Subcutaneous abdominal adipose tissue (tissue), 5 donors: Measurements from ENCODE around the gene ZCCHC24.
A peak's percentile ranks its signal among the peaks of the same experiment; 100 is the strongest.

Experiments
- H3K27ac ChIP-seq: one replicate; pipeline ENCODE4 v1.7.0; 2013; ENCODE audit warnings: low read depth, mild to moderate bottlenecking, inconsistent platforms, low read length, moderate library complexity
- H3K27me3 ChIP-seq, 5 donors: one replicate each; pipeline ENCODE4 v1.7.0; 2013; ENCODE audit warnings: low read length in 5 of 5, inconsistent platforms in 1 of 5; ENCODE audit not compliant: control insufficient read depth in 5 of 5, insufficient read depth in 4 of 5
- H3K36me3 ChIP-seq, 5 donors: one replicate each; pipeline ENCODE4 v1.7.0; 2013; ENCODE audit warnings: low read length in 5 of 5; ENCODE audit not compliant: control insufficient read depth in 5 of 5, insufficient read depth in 5 of 5
- H3K4me1 ChIP-seq, 5 donors: one replicate each; pipeline ENCODE4 v1.7.0; 2013; ENCODE audit warnings: low read length in 5 of 5, mild to moderate bottlenecking in 3 of 5, moderate library complexity in 1 of 5; ENCODE audit not compliant: control insufficient read depth in 5 of 5, insufficient read depth in 5 of 5
- H3K4me3 ChIP-seq, 5 donors: one replicate each; pipeline ENCODE4 v1.7.0; 2013; ENCODE audit warnings: low read length in 5 of 5, low read depth in 1 of 5
- H3K9ac ChIP-seq, 5 donors: one replicate each; pipeline ENCODE4 v1.7.0; 2013; ENCODE audit warnings: low read length in 5 of 5, mild to moderate bottlenecking in 4 of 5, moderate library complexity in 3 of 5
- H3K9me3 ChIP-seq, 5 donors: one replicate each; pipeline ENCODE4 v1.7.0; 2013; ENCODE audit warnings: low read length in 5 of 5; ENCODE audit not compliant: control insufficient read depth in 5 of 5
- donor health status: healthy.
- donor health status: healthy.
- donor health status: healthy.
- donor health status: healthy.
- donor health status: healthy.

The ZCCHC24 gene

GRCh38 chr10:79445161-79445976 lies at the start of gene ZCCHC24:
Gene ZCCHC24, minus strand, starts transcription at chr10:79445624. Its CDS starts 184 bp downstream, at chr10:79445440.
- peak within 1 kb of the TSS; percentile 71 to 83 (median 79) for H3K9ac ChIP-seq
- H3K4me3 ChIP-seq: peak within 1 kb of the TSS; percentile 78 to 96 (median 86)
- peaks cover 17 to 55% (median 50%) of the 10 kb centered on the region in 5 donors for H3K4me1 ChIP-seq
- H3K27me3 ChIP-seq: no peaks in the 10 kb centered on the region
- peaks cover 0 to 20% (median 8%) of the 10 kb centered on the region in 5 donors for H3K36me3 ChIP-seq
- no peaks in the 10 kb centered on the region for H3K9me3 ChIP-seq
- H3K27ac ChIP-seq: peak within 1 kb of the TSS; percentile 99

- no peaks in the 10 kb centered on the region for H3K27me3 ChIP-seq
- H3K36me3 ChIP-seq: no peaks in the 10 kb centered on the region
- H3K9ac ChIP-seq: no peak overlapping the region
- H3K4me1 ChIP-seq: peaks cover 3 to 30% (median 22%) of the 10 kb centered on the region in 5 donors
- no peak overlapping the region for H3K4me3 ChIP-seq
- H3K27ac ChIP-seq: no peak overlapping the region
- no peaks in the 10 kb centered on the region for H3K9me3 ChIP-seq
Measured at GRCh38 chr10:79493806-79494205, 48.4 kb upstream of the ZCCHC24 start.

GRCh38 chr10:79492839-79493238 lies 47.4 kb upstream of the ZCCHC24 start:
- no peaks in the 10 kb centered on the region for H3K27me3 ChIP-seq
- peaks cover 11 to 38% (median 32%) of the 10 kb centered on the region in 5 donors for H3K4me1 ChIP-seq
- H3K9me3 ChIP-seq: no peaks in the 10 kb centered on the region

GRCh38 chr10:79492256-79492655 lies 46.8 kb upstream of the ZCCHC24 start:
- no peaks in the 10 kb centered on the region for H3K9me3 ChIP-seq
- no peak overlapping the region for H3K9ac ChIP-seq
- H3K36me3 ChIP-seq: no peaks in the 10 kb centered on the region
- no peak overlapping the region for H3K27ac ChIP-seq
- no peak overlapping the region for H3K4me3 ChIP-seq
- peaks cover 11 to 43% (median 37%) of the 10 kb centered on the region in 5 donors for H3K4me1 ChIP-seq
- H3K27me3 ChIP-seq: no peaks in the 10 kb centered on the region

More at GRCh38 chr10:79492839-79493238, 47.4 kb upstream of the ZCCHC24 start:
- H3K9ac ChIP-seq: no peak overlapping the region
- H3K36me3 ChIP-seq: no peaks in the 10 kb centered on the region
- H3K4me3 ChIP-seq: no peak overlapping the region
- H3K27ac ChIP-seq: no peak overlapping the region

GRCh38 chr10:79491143-79491835 lies 45.9 kb upstream of the ZCCHC24 start:
- H3K27ac ChIP-seq: no peak overlapping the region

GRCh38 chr10:79490400-79491142 lies 45.1 kb upstream of the ZCCHC24 start:
- no peak overlapping the region for H3K4me3 ChIP-seq
- no peaks in the 10 kb centered on the region for H3K27me3 ChIP-seq
- H3K9ac ChIP-seq: peak overlapping the region in 1 of 5 donors; percentile 38
- no peak overlapping the region for H3K27ac ChIP-seq
- H3K9me3 ChIP-seq: no peaks in the 10 kb centered on the region
- peaks cover 11 to 43% (median 37%) of the 10 kb centered on the region in 5 donors for H3K4me1 ChIP-seq
- no peaks in the 10 kb centered on the region for H3K36me3 ChIP-seq

More at GRCh38 chr10:79491143-79491835, 45.9 kb upstream of the ZCCHC24 start:
- H3K36me3 ChIP-seq: no peaks in the 10 kb centered on the region
- H3K4me1 ChIP-seq: peaks cover 11 to 43% (median 37%) of the 10 kb centered on the region in 5 donors
- H3K4me3 ChIP-seq: no peak overlapping the region
- no peaks in the 10 kb centered on the region for H3K9me3 ChIP-seq
- H3K27me3 ChIP-seq: no peaks in the 10 kb centered on the region
- H3K9ac ChIP-seq: no peak overlapping the region

- Histone ChIP-seq H3K27me3 (no peaks in the 10 kb centered on the region), H3K4me3 (no peak overlapping the region), H3K9ac (peak overlapping the region in 1 of 5 donors; percentile 75), H3K27ac (peak overlapping the region; percentile 91), H3K4me1 (peaks cover 12 to 52% (median 47%) of the 10 kb centered on the region in 5 donors), H3K9me3 (no peaks in the 10 kb centered on the region), H3K36me3 (no peaks in the 10 kb centered on the region)
Measured at GRCh38 chr10:79488870-79489269, 43.4 kb upstream of the ZCCHC24 start.

GRCh38 chr10:79488336-79488735 lies 42.9 kb upstream of the ZCCHC24 start:
- peak overlapping the region; percentile 91 for H3K27ac ChIP-seq
- no peaks in the 10 kb centered on the region for H3K27me3 ChIP-seq

GRCh38 chr10:79487296-79488194 lies 42.1 kb upstream of the ZCCHC24 start:
- H3K27ac ChIP-seq: peak overlapping the region; percentile 91
- H3K27me3 ChIP-seq: no peaks in the 10 kb centered on the region
- H3K36me3 ChIP-seq: no peaks in the 10 kb centered on the region
- H3K9ac ChIP-seq: peak overlapping the region in 2 of 5 donors; percentile 52 to 75
- H3K9me3 ChIP-seq: no peaks in the 10 kb centered on the region
- H3K4me1 ChIP-seq: peaks cover 14 to 59% (median 54%) of the 10 kb centered on the region in 5 donors
- peak overlapping the region in 1 of 5 donors; percentile 12 for H3K4me3 ChIP-seq

More at GRCh38 chr10:79488336-79488735, 42.9 kb upstream of the ZCCHC24 start:
- no peaks in the 10 kb centered on the region for H3K36me3 ChIP-seq
- H3K9ac ChIP-seq: peak overlapping the region in 2 of 5 donors; percentile 52 to 75
- peak overlapping the region in 1 of 5 donors; percentile 12 for H3K4me3 ChIP-seq
- peaks cover 18 to 57% (median 53%) of the 10 kb centered on the region in 5 donors for H3K4me1 ChIP-seq
- no peaks in the 10 kb centered on the region for H3K9me3 ChIP-seq
